Stimulated activated CD4-positive, alpha-beta T cell treated with anti-CD3 and anti-CD28 coated beads, Interleukin-15, amount 100 ng/mL, for 1 hour (primary cell): Measurements from ENCODE around the gene ABHD11.

Source experiments
- DNase-seq, 2 donors: peaks; one replicate each; pipeline ENCODE4 v3.0.0-alpha.2; 2020; ENCODE audit warnings: low read depth in 1 of 2, low spot score in 1 of 2

ABHD11 gene

DNA sequence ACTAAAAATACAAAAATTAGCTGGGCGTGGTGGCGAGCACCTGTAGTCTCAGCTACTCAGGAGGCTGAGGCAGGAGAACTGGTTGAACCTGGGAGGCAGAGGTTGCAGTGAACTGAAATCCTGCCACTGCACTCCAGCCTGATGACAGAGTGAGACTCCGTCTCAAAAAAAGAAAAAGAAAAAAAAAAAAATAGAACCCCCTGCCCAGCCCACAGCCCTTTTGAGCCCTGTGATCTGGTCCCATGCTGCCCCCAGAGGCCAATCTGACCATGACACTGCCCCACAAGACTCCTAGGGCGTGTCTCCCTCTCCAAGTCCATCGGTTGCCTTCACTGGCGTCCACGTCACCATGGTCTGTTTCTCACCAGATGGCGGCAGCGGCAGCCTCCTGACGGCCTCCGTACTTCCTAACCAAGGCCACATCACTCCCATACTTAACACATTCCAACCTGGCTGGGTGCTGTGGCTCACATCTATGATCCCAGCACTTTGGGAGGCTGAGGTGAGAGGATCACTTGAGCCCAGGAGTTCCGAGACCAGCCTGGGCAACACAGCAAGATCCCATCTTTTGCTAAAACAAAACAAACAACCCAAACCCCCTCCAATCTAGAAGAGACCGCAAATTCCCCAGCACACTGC, 37.1 kb downstream of the ABHD11 start:
- DNase-seq = no peak

DNA sequence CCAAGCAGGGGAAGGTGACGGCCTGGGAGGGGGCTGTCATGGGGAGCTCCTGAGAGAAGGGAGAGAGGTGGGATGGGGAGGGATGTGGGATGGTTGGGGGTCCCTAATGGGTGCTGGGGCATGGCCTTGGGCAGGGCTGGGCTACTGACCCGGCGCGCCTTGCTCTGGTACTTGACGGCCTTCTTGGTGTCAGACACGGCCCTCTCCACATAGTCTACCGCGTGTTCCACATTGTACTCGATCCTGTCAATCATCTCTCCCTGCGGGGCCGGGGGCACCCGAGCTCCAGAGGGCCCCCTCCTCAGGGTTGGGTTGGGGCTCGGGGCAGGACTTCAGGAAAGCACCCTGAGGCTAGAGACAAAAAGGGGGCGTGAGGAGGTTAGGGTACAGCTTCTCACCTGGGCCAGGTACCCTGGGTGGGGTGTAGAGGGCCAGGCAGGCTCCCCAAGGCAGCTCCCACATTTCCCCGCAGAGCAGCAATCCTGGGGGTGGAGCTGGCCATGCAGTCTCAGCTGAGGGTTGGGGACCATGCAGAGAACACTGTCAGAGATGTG, 37.9 kb downstream of the ABHD11 start:
- no peak for DNase-seq

DNA sequence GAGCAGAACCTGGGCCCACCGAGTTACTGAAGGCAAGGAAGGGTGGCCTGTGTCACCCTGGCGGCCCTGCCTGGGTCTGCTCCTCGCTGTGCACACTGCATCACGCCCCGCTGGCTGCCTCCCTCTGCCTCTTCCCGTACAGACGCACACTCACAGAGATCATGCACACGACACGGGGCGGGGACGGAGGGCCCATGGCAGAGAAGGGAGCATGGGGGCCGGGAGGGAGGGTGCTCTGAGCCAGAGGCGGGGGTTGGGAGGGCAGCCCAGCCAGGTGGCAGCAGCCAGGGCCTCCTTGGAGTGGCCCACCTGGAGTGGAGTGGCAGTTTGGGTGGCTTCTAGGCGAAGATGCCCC, 38.6 kb downstream of the ABHD11 start:
- no peak for DNase-seq

GRCh38 chr7:73699370-73700068, 39.1 kb downstream of the ABHD11 start:
- no peak for DNase-seq

- no peak for DNase-seq
Measured at GRCh38 chr7:73698410-73698809, 40.2 kb downstream of the ABHD11 start.

DNA sequence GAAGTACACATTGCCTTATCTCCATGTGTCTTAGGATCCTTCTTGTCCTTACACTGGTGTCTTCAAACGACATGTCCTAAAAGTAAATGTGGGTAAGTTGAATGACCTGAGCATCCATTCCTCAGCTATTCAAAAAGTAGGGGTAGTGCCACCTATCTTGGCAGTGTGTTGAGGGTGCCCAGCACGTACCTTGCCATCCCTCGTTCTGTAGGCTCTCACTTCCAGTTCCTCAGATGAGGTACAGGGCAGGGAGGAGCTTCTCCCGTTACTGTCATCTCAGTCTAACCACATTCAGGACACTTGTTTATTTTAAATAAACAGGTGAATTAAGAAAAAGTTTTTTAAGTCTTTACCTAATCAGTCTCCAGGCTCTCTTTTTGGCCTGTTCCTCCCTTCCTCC, 42.2 kb downstream of the ABHD11 start:
- no peak for DNase-seq

DNA sequence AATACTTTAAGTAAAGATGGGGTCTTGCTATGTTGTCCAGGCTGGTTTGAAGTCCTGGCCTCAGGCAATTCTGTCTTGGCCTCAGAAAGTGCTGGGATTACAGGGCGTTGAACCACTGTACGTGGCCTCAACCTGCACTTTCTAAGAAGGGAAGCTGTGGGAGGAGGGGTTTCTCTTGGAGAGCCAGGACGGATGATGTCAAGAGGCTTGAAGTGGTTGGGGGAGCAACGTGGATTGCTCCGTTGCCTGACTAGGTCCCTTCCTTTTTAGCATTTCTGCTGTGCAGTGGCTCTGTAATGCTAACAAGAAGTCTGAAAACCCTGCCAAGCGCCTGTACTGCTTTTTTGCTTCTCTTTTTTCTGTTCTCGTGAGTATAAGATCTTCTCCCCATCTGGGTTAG, 48.0 kb downstream of the ABHD11 start:
- no peak for DNase-seq

DNA sequence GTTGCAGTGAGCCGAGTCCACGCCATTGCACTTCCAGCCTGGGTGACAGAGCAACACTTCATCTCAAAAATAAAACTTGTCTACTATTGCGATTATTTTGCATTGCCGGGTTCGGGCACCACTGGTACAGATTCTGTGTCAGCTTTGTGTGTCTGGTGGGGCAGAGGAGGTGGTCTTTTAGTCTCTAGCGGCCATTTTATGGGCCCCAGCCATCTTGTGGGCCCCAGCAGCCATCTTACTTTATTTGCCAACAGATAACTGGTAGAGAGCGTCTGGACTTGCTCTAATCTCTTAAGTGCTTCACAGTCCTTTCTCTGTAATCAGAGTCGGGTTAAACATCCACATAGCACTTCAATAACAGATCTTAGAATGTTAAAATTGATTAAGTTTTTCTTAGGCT, 50.3 kb downstream of the ABHD11 start:
- DNase-seq = no peak
